Activated CD8-positive, alpha-beta memory T cell treated with anti-CD3 and anti-CD28 coated beads, Interleukin-2, amount 50 U/mL, for 24 hours (primary cell): ENCODE measurements around the gene TOX2.

Experiments
- DNase-seq: peaks from one replicate; pipeline ENCODE4 v3.0.0-alpha.2; 2020; ENCODE audit errors: extremely low read depth

Gene TOX2

DNA sequence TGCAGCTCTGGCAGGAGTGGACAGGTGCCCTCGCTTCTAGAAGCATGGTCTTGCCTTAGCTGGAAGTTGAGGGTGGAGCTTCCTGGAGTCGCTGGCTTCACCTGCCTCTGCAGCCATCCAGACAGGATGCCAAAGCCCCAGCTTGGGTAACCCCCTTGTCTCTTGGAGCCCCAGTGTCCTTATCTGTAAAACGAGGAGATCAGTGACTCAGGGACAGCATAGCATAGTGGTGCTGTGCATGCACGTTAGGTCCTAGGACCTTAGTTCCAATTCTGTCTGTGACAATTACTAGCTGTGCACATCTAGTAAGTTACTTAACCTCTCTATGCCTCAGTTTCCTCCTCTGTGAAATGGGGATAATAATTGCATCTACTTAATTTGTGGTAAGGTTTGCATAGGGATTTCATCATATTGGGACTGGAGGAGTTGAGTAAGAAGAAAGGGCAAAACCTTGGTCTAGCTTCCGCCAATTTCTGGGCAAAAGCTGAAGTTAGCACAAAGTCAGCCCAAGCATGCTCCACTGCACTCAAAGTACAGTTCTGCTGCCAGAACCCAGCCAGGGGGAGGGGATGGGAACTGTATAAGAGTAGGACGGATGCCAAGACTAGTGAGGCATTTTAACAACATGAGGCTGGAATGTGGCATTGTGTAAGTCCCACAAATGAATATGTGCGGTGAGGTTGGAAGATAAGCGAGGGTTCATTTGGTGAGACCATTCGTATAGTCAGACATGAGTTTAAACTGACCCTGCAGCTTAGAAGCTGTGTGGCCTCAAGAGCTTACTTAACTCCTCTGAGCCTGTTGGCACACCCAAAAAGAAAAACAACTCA, 24.5 kb downstream of the TOX2 start:
- no peak for DNase-seq

GRCh38 chr20:43939762-43940121, 25.1 kb downstream of the TOX2 start:
- no peak for DNase-seq

GRCh38 chr20:43940518-43941225, 26.0 kb downstream of the TOX2 start:
- DNase-seq, result no peak

GRCh38 chr20:43941476-43942200, 27.0 kb downstream of the TOX2 start:
- DNase-seq, result no peak

DNA sequence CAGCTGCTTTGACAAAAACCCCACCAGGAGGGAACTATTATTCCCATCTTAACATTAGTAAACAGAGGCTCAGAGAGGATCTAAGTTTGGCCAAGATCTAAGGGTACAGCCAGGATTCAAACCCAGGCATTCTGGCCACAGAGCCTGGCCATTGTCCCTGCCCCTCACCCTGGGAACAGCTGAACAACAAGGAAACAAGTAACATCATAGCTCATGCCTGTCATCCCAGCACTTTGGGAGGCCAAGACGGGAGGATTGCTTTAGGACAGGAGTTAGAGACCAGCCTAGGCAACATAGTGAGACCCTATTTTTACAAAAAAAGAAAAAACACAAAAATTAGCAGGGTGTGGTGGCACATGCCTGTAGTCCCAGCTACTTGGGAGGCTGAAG, 27.5 kb downstream of the TOX2 start:
- DNase-seq, result no peak

GRCh38 chr20:43942667-43943285, 28.1 kb downstream of the TOX2 start:
- DNase-seq, result no peak

- DNase-seq, result no peak
Measured at GRCh38 chr20:43943725-43944124, 29.1 kb downstream of the TOX2 start.

DNA sequence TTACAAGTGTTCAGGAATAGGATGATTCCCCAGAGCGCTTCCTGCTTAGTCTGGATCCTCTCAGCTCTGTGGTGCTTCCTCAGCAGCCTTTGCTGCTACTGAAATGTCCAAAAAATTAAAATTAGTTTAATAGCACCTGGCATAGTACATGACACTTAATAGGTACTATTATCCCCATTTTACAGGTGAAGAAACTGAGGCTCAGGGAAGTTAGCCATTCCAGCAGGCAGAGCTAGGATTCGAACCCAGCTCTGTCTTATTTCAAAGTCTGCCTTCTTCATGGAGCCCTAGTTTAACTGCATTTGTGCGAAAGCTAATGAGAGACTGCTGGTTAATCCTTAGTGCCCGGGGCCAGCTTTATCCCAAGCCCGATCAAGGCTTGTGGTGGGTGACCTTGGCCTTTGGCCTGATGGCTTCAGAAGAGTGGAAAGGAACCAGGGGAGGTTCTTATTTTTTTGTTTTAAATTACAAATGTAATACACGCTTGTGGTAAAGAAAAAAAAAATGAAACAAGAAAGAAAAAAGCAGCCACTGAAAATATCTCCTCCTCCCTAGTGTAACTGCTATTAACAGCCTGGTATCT, 30.1 kb downstream of the TOX2 start:
- DNase-seq, result no peak

GRCh38 chr20:43945391-43946205, 30.9 kb downstream of the TOX2 start:
- DNase-seq, result no peak

DNA sequence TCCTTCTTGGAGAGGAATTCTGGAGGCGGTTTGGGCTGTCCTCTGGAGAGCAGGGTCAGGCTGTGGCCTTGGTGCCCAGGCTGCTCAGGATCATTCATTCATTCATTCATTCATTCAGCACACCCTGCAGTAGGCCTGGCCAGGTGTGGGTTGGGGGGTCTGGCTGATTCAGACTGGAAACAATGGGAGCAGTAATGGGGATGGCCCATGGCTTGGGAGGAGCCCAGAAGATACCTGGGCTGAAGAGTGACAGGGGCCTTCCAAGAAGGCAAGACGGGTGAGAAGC, 31.5 kb downstream of the TOX2 start:
- no peak for DNase-seq

DNA sequence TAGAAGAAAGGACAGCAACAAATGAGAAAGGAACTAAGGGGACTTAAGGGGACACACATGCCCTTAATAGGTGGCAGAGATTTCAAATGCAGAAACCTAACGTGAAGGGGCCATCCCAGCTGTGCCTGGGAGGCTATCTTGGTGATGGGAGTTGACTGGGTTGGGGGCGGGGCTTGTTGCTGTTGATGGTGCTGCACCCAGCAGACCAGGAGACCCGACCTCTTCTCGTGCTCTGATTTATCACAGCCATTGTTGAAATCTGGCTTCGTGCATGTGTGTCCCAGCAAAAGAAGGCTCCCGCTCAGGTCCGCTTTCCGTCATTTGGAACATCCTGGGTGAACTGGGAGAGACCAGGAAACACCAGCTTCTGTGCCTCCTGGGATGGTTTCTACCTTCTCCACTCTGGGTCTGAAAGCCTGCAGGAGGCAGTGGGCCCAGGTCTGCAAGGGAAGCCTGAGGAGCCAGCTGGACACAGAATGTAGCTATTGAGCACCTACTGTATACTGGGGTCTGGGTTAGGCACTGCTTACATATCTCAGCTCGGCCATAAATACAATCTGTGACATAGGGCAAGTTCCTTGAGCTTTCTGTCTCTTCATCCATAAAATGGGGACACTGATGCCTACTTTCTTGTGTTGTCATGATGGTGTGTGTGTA, 32.1 kb downstream of the TOX2 start:
- DNase-seq, result no peak

DNA sequence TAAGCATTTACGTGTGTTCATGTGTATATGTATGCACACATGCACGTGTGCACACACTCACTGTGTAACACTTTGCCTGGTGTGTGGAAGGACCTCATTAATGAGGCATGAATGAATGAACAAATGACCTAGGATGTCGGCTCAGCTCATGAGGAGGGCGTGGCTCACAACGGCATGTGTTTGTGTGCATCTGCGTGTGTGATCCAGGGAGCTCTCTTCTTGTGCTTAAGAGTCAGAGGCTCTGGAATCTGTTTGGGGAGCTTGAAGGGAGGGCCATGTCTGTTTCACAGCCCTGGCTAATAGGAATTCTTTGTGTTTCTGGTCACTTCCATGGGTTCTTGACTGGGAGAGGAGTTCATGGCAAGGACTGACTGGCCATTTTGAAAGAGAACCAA, 32.7 kb downstream of the TOX2 start:
- DNase-seq, result no peak

GRCh38 chr20:43948455-43948854, 33.8 kb downstream of the TOX2 start:
- DNase-seq, result no peak

- no peak for DNase-seq
Measured at GRCh38 chr20:43949248-43949647, 34.6 kb downstream of the TOX2 start.

DNA sequence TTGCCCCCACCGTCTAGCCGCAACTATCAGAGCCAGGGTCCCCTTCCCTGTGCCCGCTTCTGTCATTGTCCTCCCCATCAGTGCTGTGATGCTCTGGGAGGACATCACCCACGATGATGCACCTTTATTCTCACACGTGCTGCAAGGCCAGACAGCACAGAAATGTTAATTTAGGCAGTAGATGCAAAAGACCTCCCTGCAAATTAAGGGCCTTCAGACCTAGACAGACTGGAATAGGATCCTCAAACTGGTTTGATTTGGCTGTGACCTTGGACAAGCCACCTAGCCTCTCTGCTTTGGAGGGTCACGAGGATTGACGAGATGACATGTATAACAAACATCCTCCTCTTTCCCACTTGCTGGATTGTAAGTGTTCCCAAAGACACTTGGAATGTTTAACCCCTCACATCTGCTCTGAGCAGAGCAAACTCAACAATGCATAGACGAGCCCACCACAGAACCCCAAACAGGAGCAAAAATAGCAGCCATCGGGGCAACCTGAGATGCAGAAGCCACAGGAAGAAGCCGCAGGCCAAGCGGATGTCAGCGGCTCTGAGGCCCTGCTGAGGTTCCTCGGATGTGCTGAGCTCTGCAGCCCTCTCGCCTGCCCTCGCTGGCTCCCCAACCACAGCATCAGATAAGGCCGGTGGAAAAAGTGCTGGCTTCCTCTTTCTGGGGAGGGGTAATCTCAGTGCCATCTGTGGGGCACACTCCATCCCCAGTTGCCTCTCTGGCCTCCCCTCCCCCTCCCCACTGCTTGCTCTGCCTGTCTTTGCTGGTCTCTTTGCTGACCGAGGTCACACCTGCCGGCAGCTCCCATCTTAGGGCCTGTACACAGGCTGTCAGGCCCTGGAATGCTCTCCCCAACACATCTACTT, 35.3 kb downstream of the TOX2 start:
- no peak for DNase-seq

DNA sequence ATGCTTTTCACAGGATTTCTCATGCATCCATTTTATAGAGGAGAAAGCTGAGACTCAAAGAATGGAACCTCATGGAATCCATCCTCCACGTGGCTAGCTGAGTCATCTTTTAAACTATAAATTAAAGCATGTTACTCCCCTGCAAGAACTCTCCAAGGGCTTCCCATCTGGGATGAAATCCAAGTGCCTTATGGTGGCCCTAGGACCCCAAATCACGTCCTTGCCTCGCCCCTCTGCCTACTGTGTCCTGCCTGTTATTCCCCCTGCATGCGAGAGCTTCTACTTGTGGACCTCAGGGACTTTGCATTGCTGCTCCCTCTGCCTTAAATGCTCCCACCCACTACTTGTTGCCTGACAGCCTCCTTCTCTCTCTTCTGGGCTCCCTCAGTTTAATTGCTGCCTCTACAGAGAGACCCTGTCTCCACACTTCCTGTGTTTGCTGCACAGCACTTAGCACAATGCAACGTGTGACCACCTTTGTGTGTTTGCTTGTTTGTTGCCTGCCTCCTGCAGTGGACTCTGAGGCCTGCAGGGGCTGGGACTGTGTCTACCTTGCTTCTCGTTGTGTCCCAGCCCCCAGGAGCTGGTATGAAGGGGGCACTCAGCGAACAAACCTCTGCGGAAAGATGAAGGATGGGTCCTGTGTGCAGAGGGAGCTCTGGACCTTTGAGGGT, 39.4 kb downstream of the TOX2 start:
- DNase-seq, result no peak

DNA sequence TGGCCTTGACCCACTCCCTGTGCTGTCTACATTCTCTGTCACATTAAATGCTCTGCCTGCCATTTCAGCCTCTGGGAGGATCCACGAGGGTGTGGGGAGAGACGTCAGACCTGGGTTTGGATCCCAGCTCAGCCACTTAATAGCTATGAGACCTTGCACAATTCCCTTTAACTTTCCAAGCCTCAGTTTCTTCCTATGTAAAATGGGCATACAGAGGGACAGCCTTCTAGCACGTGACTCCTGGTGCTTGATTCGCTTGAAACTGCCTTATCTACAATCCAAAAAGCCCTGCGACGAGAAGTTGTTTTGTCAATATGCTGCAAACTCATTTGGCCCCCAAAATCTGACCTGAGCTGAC, 40.0 kb downstream of the TOX2 start:
- no peak for DNase-seq

DNA sequence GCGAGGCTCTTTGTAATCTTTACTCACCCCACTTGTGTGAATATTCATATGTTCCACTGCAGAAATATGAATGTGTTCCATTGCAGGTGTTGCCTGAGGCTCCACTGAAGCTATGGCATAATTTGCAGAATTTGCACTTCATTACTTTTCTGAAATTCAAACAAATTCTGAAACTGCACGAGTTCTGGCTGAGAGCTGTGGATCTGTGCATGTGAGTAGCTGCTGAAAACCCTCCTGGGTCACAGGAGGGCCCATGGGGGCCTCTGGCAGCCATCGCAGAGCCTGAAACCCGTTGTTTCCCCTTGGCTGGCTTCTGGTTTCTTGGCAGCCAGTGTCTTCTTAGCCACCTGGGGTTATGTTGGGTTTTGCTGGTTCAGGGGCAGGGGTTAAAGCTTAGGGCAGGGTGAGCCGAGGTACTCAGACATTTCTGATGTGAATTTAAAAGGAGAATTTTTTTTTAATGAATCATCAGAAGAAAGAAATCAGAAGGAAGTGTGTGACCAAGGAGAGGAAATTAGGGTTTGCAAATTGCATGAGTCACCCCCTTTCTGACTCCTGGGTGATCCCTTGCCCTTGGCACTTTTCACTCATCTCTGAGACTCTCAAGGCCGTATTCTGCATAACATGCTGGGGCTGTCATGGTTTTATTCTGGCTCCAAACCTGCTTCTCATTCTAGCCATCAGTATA, 40.6 kb downstream of the TOX2 start:
- DNase-seq, result no peak

DNA sequence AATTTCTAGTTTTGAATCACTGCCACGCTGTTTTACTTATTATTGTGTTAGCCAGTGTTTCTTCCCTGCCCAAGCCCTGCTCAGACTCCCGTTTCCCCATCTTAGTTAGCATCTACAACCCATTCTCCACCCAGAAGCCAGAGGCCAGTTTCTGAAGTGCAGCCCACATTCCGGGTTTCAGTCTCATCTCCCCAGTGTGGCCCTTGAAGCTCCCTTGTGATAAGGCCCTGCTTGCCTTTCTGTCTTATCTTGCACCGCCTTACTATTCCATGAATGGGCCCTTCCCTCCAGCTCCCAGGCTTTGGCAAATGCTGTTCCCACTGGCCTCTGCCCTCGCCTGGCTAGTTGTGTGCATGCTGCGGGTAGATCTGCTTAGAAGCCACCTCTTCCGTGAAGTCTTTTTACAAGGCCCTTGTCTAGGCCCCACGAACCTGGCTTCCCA, 41.1 kb downstream of the TOX2 start:
- no peak for DNase-seq
